22Rv1 (cell line): Measurements from ENCODE around the gene ALOX12B.

ENCODE experiments used
- ZFX ChIP-seq: fragments of 450-650 bp; IDR thresholded peaks from 2 replicates; pipeline ENCODE4 v1.6.1; 2017; ENCODE audit warnings: antibody characterized with exemption, borderline replicate concordance
- TF ChIP-seq, protein P1 (sequence below): fragments of 450-650 bp; IDR thresholded peaks from 2 replicates; pipeline ENCODE4 v1.5.1; 2017; ENCODE audit warnings: mild to moderate bottlenecking

DNA sequence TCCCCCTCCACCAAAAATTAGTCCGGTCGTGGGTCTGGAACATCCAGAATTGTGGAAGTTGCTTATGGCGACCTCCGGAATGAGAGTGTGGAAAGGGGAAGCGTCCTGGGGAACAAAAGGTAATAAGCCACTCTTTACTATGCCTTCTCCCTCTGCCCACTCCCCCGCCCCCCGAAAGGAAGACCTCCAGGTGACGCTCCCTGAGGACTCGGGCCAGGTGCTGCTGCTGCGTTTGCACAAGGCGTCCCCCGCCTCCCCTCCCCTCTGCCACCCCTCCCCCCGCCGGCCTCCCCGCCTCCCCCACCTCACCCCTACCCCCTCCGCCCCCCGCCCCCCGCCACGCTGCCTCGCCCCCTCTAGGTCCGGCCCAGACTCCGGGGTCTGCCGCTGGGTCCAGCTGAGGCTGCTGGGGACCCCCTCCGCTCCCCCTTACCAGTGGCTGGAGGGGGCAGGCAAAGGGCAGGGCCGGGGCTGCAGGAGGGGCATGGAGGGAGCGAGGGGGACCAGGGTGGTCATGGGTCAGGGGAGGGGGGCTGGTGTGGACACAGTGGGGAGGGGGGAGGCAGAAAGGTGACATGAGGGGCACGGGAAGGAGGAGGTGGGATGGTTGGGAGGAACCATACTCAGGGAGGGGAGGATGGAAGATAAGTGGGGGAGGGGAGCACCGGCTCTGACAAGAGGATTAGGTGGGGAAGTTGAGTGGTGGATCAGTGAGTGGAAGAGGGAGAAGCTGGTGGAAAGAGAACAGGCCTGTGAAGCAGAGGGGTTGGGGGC is 23.6 kb downstream of the ALOX12B start:
- TF ChIP-seq, protein P1, sequence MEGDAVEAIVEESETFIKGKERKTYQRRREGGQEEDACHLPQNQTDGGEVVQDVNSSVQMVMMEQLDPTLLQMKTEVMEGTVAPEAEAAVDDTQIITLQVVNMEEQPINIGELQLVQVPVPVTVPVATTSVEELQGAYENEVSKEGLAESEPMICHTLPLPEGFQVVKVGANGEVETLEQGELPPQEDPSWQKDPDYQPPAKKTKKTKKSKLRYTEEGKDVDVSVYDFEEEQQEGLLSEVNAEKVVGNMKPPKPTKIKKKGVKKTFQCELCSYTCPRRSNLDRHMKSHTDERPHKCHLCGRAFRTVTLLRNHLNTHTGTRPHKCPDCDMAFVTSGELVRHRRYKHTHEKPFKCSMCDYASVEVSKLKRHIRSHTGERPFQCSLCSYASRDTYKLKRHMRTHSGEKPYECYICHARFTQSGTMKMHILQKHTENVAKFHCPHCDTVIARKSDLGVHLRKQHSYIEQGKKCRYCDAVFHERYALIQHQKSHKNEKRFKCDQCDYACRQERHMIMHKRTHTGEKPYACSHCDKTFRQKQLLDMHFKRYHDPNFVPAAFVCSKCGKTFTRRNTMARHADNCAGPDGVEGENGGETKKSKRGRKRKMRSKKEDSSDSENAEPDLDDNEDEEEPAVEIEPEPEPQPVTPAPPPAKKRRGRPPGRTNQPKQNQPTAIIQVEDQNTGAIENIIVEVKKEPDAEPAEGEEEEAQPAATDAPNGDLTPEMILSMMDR, result no peak
- TF ChIP-seq ZFX, result no peak
